Liver (tissue), 9 donors: Measurements from ENCODE around the gene PAN2. TPM values are rescaled to one million over a fixed set of nuclear protein-coding genes. Genes with fewer than 3 reads are reported as not detected.
A peak's percentile ranks its signal among the peaks of the same experiment; 100 is the strongest.

Experiments
- DNase-seq: peaks from one replicate; pipeline ENCODE4 v3.0.0-alpha.2; 2017; ENCODE audit warnings: low spot score
- H3K27ac ChIP-seq, 2 donors: one replicate each; pipeline ENCODE4 v1.7.0; 2013; ENCODE audit warnings: inconsistent platforms in 2 of 2, low read length in 2 of 2, control low read depth in 1 of 2, low read depth in 1 of 2, mild to moderate bottlenecking in 1 of 2
- H3K27me3 ChIP-seq, 4 donors: one replicate each; pipeline versions ENCODE4 v1.6.1 to v1.7.0; 2013; ENCODE audit warnings: low read length in 3 of 4, inconsistent platforms in 1 of 4, mild to moderate bottlenecking in 1 of 4, moderate library complexity in 1 of 4; ENCODE audit not compliant: control insufficient read depth in 4 of 4, insufficient read depth in 4 of 4
- H3K36me3 ChIP-seq, 4 donors: one replicate each; pipeline versions ENCODE4 v1.6.1 to v1.7.0; 2013; ENCODE audit warnings: low read length in 3 of 4, mild to moderate bottlenecking in 3 of 4, low read depth in 1 of 4, moderate library complexity in 1 of 4; ENCODE audit not compliant: control insufficient read depth in 4 of 4, insufficient read depth in 3 of 4
- H3K4me1 ChIP-seq, 4 donors: one replicate each; pipeline versions ENCODE4 v1.6.1 to v1.7.0; 2013; ENCODE audit warnings: low read length in 3 of 4, mild to moderate bottlenecking in 3 of 4, moderate library complexity in 1 of 4; ENCODE audit not compliant: control insufficient read depth in 4 of 4, insufficient read depth in 4 of 4
- H3K4me3 ChIP-seq, 3 donors: one replicate each; pipeline versions ENCODE4 v1.6.1 to v1.7.0; 2013; ENCODE audit warnings: low read length in 3 of 3, control low read depth in 1 of 3, low read depth in 1 of 3, mild to moderate bottlenecking in 1 of 3
- H3K9ac ChIP-seq, 2 donors: one replicate each; pipeline ENCODE4 v1.7.0; 2013; ENCODE audit warnings: low read length in 2 of 2, mild to moderate bottlenecking in 2 of 2, moderate library complexity in 2 of 2, control low read depth in 1 of 2, low read depth in 1 of 2
- H3K9me3 ChIP-seq, 4 donors: one replicate each; pipeline versions ENCODE4 v1.6.1 to v1.7.0; 2013; ENCODE audit warnings: low read length in 3 of 4; ENCODE audit not compliant: control insufficient read depth in 4 of 4
- CTCF ChIP-seq: fragments of 150-350 bp; IDR thresholded peaks from 2 replicates; pipeline ENCODE4 v1.5.1; 2017; ENCODE audit warnings: improper control_type of control experiment, low read depth, low read length; ENCODE audit not compliant: missing input control
- EGR1 ChIP-seq, 2 donors: IDR thresholded peaks; 2 replicates each; pipeline ENCODE4 v1.6.1; 2016 to 2018; ENCODE audit warnings: antibody characterized with exemption in 2 of 2, low read depth in 2 of 2
- GABPA ChIP-seq, 2 donors: IDR thresholded peaks in 1 of 2; conservative IDR thresholded peaks in 1 of 2; 2 replicates each; pipeline ENCODE4 v1.6.1; 2016; ENCODE audit warnings: antibody characterized with exemption in 2 of 2, mild to moderate bottlenecking in 1 of 2, moderate library complexity in 1 of 2
- HNF4A ChIP-seq, 2 donors: conservative IDR thresholded peaks; 2 replicates each; pipeline ENCODE4 v1.6.1; 2016; ENCODE audit warnings: antibody characterized with exemption in 2 of 2, mild to moderate bottlenecking in 2 of 2
- NR2F2 ChIP-seq: IDR thresholded peaks from 2 replicates; pipeline ENCODE4 v1.6.1; 2016; ENCODE audit warnings: antibody characterized with exemption
- RAD21 ChIP-seq, 2 donors: IDR thresholded peaks; 2 replicates each; pipeline ENCODE4 v1.6.1; 2016; ENCODE audit warnings: antibody characterized with exemption in 2 of 2, mild to moderate bottlenecking in 2 of 2
- RXRA ChIP-seq, 2 donors: IDR thresholded peaks; 2 replicates each; pipeline ENCODE4 v1.6.1; 2017 to 2018; ENCODE audit warnings: antibody characterized with exemption in 2 of 2, mild to moderate bottlenecking in 1 of 2
- SP1 ChIP-seq: IDR thresholded peaks from 2 replicates; pipeline ENCODE4 v1.6.1; 2018; ENCODE audit warnings: antibody characterized with exemption, mild to moderate bottlenecking
- TAF1 ChIP-seq: conservative IDR thresholded peaks from 2 replicates; pipeline ENCODE4 v1.6.1; 2016; ENCODE audit warnings: antibody characterized with exemption, mild to moderate bottlenecking
- YY1 ChIP-seq: IDR thresholded peaks from 2 replicates; pipeline ENCODE4 v1.6.1; 2016; ENCODE audit warnings: antibody characterized with exemption, mild to moderate bottlenecking
- WGBS: extraction: QIAGEN DNeasy Blood & Tissue Kit; methylation state at CpG from one replicate; pipeline ENCODE4 v1.1.7; 2013; 5-methylcytosine and 5-hydroxymethylcytosine counted together
- polyA plus RNA-seq, 2 donors: library from polyadenylated mRNA; stranded (reverse) in 1 of 2; unstranded in 1 of 2; fragments of 200-250 nt in 1 of 2; fragments of >200 nt in 1 of 2; fragmentation: Nextera tagmentation in 1 of 2; extraction: Ambion mirVana in 1 of 2; gene quantifications; one replicate each; pipeline versions ENCODE4 v1.2.1 to v1.2.3, GENCODE V29; 2013 to 2015
- total RNA-seq, 2 donors: library from RNA; depleted of rRNA; stranded (reverse); fragments of >200 nt; gene quantifications; one replicate each; pipeline ENCODE4 v1.2.3, GENCODE V29; 2014
- TF ChIP-seq, protein P1 (sequence below): IDR thresholded peaks from 2 replicates; pipeline ENCODE4 v1.6.1; 2016; ENCODE audit warnings: antibody characterized with exemption, mild to moderate bottlenecking
- donor health status: healthy.
- donor health status: healthy.
- donor health status: healthy.
- donor health status: healthy.
- donor health status: healthy.

PAN2 gene
- total and polyA plus RNA-seq, 4 donors: 20.5 to 92.4 (median 27.7) TPM

DNA sequence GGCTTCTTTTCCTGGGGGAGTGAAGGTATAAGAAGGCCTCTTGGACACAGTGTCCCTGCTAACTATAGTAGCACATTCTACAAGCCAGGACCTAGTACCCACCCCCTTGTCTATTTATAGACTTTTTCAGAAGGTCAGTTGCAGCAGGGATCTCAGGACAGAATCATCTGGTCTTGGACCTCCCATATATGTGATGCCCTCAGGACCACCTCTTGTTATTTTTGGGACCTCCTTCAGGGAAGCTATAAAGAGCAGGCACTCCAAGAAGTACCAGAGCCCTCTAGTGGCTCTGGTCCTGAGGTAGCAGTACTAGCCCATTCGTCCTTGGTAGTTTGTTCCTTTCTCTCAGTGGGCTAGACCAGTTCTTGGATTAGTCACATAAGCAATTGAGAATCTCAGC is 62.8 kb downstream of the PAN2 start:
- 11% methylated on average over 1 of the region's 1 CpG for WGBS
- H3K4me3 ChIP-seq: no peak overlapping the region
- no peaks in the 10 kb centered on the region for H3K9me3 ChIP-seq
- peaks cover 2 to 61% (median 48%) of the 10 kb centered on the region in 4 donors for H3K4me1 ChIP-seq
- no peaks in the 10 kb centered on the region for H3K27me3 ChIP-seq
- no peak for TF ChIP-seq HNF4A (conservative IDR thresholded peaks at IDR 0.05)
- TF ChIP-seq EGR1 (IDR thresholded peaks at IDR 0.05; ENCODE audit: low read depth in 2 of 2): no peak
- TF ChIP-seq RAD21 (IDR thresholded peaks at IDR 0.05): peak; percentile 28 to 44
- no peak for TF ChIP-seq SP1
- TF ChIP-seq YY1: no peak
- TF ChIP-seq CTCF: peak; percentile 9
- no peak overlapping the region for H3K27ac ChIP-seq
- DNase-seq: no peak
- H3K36me3 ChIP-seq: peaks cover 4 to 38% (median 33%) of the 10 kb centered on the region in 4 donors
- H3K9ac ChIP-seq: no peak overlapping the region

DNA sequence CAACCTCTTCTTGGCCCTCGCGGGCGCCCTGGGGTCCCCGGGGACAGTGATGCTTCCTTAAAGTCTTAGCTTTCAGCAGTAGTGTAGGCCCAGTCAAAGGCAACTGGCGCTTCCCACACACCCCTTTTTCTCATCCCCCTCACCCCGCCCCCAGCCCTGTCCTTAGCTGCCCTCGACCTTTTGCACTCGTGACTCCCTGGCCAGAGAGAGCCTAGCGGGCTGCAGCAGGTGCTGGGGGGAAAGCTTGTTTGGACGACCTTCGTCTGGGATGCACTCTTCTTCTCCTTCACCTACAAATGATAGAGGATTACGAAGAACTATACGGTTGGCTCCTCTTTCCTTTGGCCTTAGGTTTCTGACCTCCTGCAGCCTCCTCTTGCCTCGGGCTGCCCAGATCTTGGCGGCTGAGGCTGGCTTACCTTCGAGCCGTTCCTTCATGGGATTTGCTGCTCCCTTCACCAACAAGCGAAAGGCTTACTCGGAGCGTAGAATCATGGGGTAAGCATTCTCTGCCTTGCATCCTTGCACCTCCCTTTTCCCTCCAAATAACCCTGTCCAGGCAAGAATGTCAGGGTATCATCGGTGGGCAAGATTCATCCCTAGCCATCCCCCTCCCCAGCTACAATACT is 66.2 kb downstream of the PAN2 start:
- peak; percentile 68 for DNase-seq
- Histone ChIP-seq H3K36me3 (peaks cover 0 to 11% (median 7%) of the 10 kb centered on the region in 4 donors), H3K4me3 (peak overlapping the region; percentile 79 to 91 (median 86)), H3K4me1 (peaks cover 2 to 53% (median 39%) of the 10 kb centered on the region in 4 donors), H3K9ac (peak overlapping the region in 1 of 2 donors; percentile 56), H3K27ac (peak overlapping the region; percentile 93 to 97), H3K9me3 (no peaks in the 10 kb centered on the region), H3K27me3 (no peaks in the 10 kb centered on the region)
- 13% methylated on average over 21 of the region's 21 CpGs for WGBS
- peak; percentile 96 to 99 for TF ChIP-seq RXRA (IDR thresholded peaks at IDR 0.05)
- no peak for TF ChIP-seq GABPA (IDR thresholded peaks at IDR 0.05 in 1 of 2, conservative IDR thresholded peaks at IDR 0.05 in 1 of 2)
- TF ChIP-seq, protein P1, sequence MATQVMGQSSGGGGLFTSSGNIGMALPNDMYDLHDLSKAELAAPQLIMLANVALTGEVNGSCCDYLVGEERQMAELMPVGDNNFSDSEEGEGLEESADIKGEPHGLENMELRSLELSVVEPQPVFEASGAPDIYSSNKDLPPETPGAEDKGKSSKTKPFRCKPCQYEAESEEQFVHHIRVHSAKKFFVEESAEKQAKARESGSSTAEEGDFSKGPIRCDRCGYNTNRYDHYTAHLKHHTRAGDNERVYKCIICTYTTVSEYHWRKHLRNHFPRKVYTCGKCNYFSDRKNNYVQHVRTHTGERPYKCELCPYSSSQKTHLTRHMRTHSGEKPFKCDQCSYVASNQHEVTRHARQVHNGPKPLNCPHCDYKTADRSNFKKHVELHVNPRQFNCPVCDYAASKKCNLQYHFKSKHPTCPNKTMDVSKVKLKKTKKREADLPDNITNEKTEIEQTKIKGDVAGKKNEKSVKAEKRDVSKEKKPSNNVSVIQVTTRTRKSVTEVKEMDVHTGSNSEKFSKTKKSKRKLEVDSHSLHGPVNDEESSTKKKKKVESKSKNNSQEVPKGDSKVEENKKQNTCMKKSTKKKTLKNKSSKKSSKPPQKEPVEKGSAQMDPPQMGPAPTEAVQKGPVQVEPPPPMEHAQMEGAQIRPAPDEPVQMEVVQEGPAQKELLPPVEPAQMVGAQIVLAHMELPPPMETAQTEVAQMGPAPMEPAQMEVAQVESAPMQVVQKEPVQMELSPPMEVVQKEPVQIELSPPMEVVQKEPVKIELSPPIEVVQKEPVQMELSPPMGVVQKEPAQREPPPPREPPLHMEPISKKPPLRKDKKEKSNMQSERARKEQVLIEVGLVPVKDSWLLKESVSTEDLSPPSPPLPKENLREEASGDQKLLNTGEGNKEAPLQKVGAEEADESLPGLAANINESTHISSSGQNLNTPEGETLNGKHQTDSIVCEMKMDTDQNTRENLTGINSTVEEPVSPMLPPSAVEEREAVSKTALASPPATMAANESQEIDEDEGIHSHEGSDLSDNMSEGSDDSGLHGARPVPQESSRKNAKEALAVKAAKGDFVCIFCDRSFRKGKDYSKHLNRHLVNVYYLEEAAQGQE: no peak
- TF ChIP-seq NR2F2: peak; percentile 89
- TF ChIP-seq HNF4A (conservative IDR thresholded peaks at IDR 0.05): peak; percentile 52 to 60
- peak; percentile 17 for TF ChIP-seq SP1
- TF ChIP-seq RAD21 (IDR thresholded peaks at IDR 0.05): peak in 1 of 2 donors; percentile 16
- no peak for TF ChIP-seq TAF1
- peak; percentile 23 for TF ChIP-seq YY1
